GM18517 (cell line): Measurements from ENCODE around the gene NFIC.

ENCODE experiments used
- ATAC-seq: cut with Tn5 transposase; IDR thresholded peaks from one replicate; pipeline ENCODE4 v1.9.1; 2021; ENCODE audit warnings: mild to moderate bottlenecking, moderate library complexity; ENCODE audit not compliant: unreplicated experiment

NFIC gene

GRCh38 chr19:3358689-3359014 is 7.7 kb upstream of the NFIC start:
- no peak for ATAC-seq

GRCh38 chr19:3359015-3359918 is 7.1 kb upstream of the NFIC start:
- ATAC-seq = no peak

GRCh38 chr19:3359919-3360420 is 6.4 kb upstream of the NFIC start:
- no peak for ATAC-seq

- ATAC-seq = no peak
Observed at GRCh38 chr19:3360421-3361383, 5.7 kb upstream of the NFIC start.

GRCh38 chr19:3361384-3362216 is 4.8 kb upstream of the NFIC start:
- ATAC-seq = no peak

- no peak for ATAC-seq
Observed at GRCh38 chr19:3362217-3362906, 4.0 kb upstream of the NFIC start.

- ATAC-seq = no peak
Observed at GRCh38 chr19:3363841-3364500, 2.4 kb upstream of the NFIC start.

- ATAC-seq = no peak
Observed at GRCh38 chr19:3364501-3364858, 1.9 kb upstream of the NFIC start.

GRCh38 chr19:3365093-3365835 is 1.1 kb upstream of the NFIC start:
- no peak for ATAC-seq

- ATAC-seq = no peak
Observed at GRCh38 chr19:3366753-3367627, 607 bp downstream of the NFIC start.

- ATAC-seq = no peak
Observed at GRCh38 chr19:3367628-3368440, 1.5 kb downstream of the NFIC start.

- ATAC-seq = no peak
Observed at GRCh38 chr19:3368441-3368795, 2.0 kb downstream of the NFIC start.

- ATAC-seq = no peak
Observed at GRCh38 chr19:3368848-3369336, 2.5 kb downstream of the NFIC start.

GRCh38 chr19:3369337-3370213 is 3.2 kb downstream of the NFIC start:
- ATAC-seq = no peak

- ATAC-seq = no peak
Observed at GRCh38 chr19:3370214-3370720, 3.9 kb downstream of the NFIC start.
